HCT116 (cell line): Measurements from ENCODE around the gene CCDC192.

Experiments used
- ELF1 ChIP-seq: IDR thresholded peaks from 2 replicates; pipeline ENCODE4 v1.6.1; 2012; ENCODE audit warnings: low read depth, borderline replicate concordance
- EZH2 ChIP-seq: fragments of 200-600 bp; sonication (generic); IDR thresholded peaks from 2 replicates; pipeline ENCODE4 v1.6.1; 2017; ENCODE audit warnings: antibody characterized with exemption, mixed run types
- SRF ChIP-seq: IDR thresholded peaks from 2 replicates; pipeline ENCODE4 v1.6.1; 2012; ENCODE audit warnings: low read depth
- TF ChIP-seq, protein P1 (sequence below), 3 experiments: fragments of 200-600 bp in 1 of 3; sonication (generic) in 1 of 3; IDR thresholded peaks in 2 of 3; conservative IDR thresholded peaks in 1 of 3; 2 replicates each; pipeline ENCODE4 v1.5.1; 2012 to 2017; ENCODE audit warnings: low read depth in 2 of 3, low read length in 2 of 3, antibody characterized with exemption in 1 of 3, borderline replicate concordance in 1 of 3, control low read depth in 1 of 3, mild to moderate bottlenecking in 1 of 3, mixed read lengths in 1 of 3, mixed run types in 1 of 3, moderate library complexity in 1 of 3; ENCODE audit not compliant: insufficient read depth in 1 of 3
- TF ChIP-seq, protein P2 (sequence below): IDR thresholded peaks from 2 replicates; pipeline ENCODE4 v1.6.1; 2012; ENCODE audit warnings: low read depth

DNA sequence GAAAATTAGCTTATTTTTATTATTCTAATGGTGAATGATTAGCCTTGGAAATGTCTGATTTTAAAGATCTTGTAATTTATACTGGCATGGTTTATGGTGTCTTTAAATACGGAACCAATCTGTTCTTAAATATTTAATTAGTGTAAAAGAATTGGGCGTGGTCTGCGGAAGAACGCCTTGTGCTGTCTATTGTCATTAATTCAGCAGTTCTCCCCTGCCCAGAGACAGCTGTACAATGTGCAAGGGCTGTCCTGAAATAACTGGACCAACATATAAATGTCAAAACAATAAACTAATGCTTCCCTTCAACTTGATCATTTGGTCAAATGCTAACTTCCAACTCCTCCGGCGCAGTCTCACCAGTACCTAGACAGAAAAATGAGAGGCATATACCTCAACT lies 124.3 kb downstream of the CCDC192 start:
- TF ChIP-seq, protein P1, sequence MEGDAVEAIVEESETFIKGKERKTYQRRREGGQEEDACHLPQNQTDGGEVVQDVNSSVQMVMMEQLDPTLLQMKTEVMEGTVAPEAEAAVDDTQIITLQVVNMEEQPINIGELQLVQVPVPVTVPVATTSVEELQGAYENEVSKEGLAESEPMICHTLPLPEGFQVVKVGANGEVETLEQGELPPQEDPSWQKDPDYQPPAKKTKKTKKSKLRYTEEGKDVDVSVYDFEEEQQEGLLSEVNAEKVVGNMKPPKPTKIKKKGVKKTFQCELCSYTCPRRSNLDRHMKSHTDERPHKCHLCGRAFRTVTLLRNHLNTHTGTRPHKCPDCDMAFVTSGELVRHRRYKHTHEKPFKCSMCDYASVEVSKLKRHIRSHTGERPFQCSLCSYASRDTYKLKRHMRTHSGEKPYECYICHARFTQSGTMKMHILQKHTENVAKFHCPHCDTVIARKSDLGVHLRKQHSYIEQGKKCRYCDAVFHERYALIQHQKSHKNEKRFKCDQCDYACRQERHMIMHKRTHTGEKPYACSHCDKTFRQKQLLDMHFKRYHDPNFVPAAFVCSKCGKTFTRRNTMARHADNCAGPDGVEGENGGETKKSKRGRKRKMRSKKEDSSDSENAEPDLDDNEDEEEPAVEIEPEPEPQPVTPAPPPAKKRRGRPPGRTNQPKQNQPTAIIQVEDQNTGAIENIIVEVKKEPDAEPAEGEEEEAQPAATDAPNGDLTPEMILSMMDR (IDR thresholded peaks at IDR 0.05 in 2 of 3, conservative IDR thresholded peaks at IDR 0.05 in 1 of 3; ENCODE audit: borderline replicate concordance in 1 of 3, insufficient read depth in 1 of 3, low read depth in 2 of 3, low read length in 2 of 3), result no peak
- TF ChIP-seq, protein P2, sequence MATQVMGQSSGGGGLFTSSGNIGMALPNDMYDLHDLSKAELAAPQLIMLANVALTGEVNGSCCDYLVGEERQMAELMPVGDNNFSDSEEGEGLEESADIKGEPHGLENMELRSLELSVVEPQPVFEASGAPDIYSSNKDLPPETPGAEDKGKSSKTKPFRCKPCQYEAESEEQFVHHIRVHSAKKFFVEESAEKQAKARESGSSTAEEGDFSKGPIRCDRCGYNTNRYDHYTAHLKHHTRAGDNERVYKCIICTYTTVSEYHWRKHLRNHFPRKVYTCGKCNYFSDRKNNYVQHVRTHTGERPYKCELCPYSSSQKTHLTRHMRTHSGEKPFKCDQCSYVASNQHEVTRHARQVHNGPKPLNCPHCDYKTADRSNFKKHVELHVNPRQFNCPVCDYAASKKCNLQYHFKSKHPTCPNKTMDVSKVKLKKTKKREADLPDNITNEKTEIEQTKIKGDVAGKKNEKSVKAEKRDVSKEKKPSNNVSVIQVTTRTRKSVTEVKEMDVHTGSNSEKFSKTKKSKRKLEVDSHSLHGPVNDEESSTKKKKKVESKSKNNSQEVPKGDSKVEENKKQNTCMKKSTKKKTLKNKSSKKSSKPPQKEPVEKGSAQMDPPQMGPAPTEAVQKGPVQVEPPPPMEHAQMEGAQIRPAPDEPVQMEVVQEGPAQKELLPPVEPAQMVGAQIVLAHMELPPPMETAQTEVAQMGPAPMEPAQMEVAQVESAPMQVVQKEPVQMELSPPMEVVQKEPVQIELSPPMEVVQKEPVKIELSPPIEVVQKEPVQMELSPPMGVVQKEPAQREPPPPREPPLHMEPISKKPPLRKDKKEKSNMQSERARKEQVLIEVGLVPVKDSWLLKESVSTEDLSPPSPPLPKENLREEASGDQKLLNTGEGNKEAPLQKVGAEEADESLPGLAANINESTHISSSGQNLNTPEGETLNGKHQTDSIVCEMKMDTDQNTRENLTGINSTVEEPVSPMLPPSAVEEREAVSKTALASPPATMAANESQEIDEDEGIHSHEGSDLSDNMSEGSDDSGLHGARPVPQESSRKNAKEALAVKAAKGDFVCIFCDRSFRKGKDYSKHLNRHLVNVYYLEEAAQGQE, result no peak
- TF ChIP-seq EZH2 (no peak), ELF1 (no peak), SRF (no peak)
